GM19025 (cell line): Measurements from ENCODE around the gene PRR29.
"Not testable (repeated sequence)": the region's sequence is repeated elsewhere in the genome, so short reads cannot be mapped to it uniquely, and the experiment has no call there.

Experiments
- ATAC-seq: cut with Tn5 transposase; IDR thresholded peaks from one replicate; pipeline ENCODE4 v1.9.1; 2021; ENCODE audit warnings: mild to moderate bottlenecking, low read depth, moderate library complexity; ENCODE audit not compliant: unreplicated experiment

Gene PRR29

DNA sequence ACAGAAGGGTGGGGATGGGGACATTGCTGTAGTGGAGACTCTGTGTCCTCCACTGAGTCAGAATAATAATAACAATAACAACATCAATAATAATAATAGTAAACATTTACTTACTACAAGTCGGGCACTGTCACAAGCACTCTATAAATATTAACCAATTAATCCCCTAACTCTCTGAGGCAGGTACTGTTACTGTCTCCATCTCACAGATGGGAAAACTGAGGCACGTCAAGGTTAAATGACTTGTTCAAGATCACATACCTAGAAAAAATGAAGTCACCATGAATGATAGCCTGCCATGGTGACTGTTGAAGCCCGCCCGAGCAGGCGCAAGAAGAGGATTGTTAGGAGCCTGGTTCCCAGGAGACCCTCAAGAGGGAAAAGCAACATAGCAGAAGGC lies 10.2 kb downstream of the PRR29 start:
- ATAC-seq: no peak

DNA sequence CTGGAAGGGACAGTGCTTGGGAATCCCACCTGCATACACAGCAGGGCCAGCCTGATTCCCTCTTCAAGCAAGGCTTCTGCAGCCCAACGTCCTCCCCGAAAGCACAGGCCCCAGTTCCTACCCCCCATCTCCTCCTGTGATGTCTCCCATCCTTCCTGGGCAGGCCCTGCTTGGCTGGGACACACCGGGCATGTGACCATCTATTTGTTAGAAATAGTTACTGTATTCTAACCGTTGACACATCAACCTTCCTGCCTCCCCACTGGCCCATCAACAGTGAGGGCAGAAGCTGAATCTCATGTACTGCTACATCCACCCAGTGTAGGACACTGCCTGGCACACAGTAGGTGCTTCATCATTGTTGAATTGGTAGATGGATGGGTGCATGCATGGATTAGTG lies 10.7 kb downstream of the PRR29 start:
- ATAC-seq: no peak

DNA sequence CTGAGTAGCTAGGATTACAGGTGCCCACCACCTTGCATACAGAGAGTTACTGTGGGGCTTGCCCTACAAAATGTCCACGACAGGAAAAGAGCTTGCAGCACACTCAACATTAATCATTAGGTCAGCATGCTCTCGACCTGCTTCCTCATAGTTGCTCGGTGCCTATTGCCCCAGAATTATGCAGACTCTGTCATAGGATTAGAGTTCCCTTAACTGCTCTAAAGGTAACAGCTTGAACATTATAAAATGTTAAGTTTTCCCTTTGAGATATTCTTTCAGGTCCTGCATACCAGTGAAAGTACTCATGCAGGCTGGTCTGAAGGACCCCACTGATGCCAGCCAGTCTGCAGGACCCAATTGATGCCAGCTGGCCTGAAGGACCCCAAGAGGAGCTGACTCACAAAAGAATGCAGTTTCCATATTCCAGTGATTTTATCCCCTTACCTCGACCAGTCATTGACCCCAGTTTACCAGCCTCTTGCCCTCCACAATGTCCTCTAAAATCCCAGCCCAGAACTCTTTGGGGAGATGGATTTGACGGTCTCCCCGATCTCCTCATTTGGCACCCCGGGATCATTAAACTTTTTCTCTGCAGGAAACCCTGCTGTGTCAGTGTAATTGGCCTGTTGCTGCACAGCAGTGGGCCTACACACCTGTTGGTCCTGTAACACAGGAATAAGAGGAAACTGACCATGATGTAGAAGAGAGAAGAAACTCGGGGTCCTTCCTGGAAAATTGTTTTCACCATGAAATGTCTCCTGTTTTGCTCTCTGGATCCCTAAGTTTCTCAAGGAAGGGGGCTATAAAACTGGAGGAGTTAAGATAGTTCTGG lies 11.6 kb downstream of the PRR29 start:
- no peak for ATAC-seq

DNA sequence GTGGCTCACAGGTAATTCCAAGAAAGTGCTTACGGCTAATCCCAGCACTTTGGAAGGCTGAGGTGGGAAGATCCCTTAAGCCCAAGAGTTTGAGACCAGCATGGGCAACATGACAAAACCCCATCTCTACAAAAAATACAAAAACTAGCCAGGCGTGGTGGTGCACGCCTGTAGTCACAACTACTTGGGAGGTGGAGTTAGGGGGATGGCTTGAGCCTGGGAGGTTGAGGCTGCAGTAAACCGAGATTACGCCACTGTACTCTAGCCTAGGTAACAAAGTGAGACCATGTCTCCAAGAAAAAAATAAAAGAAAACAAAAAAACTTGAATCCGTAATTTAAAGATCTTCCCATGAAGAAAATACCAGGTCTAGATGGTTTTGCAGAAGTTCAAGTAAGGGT lies 17.3 kb downstream of the PRR29 start:
- ATAC-seq: no peak

DNA sequence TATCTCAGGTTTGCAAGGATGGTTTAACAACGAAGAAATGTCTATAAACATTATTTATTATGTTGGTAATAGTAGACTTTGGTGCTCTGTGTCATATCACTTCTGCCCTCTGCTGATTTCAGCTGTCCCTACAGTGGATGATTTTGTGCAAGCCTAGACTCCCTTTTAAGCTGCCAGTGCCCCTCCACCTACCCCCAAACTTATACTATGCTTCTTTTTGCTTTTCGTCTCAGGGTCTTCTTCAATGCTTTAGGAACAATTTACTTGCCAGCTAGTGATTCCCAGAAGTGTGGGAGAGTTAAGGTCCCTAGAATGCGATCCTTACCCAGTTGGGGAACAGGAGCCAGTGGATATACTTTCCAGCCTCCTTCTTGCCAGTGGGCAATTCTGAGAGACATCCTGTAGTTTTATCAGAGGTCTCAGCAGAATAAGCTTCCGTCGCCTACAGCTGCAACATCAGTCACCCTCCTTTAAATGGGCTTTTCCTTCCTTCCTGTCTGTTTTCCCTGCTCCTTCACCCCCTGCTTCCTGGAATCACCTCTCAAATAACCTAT lies 18.2 kb downstream of the PRR29 start:
- no peak for ATAC-seq

DNA sequence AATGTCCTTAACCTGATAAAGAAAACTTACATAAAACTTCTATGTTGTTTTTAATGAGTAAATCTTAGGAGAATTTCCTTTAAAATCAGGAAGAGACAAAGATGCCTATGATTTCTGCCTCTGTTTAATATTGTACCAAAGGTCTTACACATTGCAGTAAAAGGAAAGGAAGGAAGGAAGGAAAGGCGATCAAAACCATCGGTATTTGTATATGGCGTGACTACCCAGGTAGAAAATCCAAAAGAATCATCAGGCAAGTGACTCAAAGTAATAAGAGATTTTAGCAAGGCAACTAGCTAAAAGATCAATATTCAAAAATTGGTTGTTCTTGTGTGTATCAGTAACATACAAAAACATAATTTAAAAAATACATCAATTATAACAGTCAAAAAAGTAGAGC lies 18.8 kb downstream of the PRR29 start:
- ATAC-seq: no peak

DNA sequence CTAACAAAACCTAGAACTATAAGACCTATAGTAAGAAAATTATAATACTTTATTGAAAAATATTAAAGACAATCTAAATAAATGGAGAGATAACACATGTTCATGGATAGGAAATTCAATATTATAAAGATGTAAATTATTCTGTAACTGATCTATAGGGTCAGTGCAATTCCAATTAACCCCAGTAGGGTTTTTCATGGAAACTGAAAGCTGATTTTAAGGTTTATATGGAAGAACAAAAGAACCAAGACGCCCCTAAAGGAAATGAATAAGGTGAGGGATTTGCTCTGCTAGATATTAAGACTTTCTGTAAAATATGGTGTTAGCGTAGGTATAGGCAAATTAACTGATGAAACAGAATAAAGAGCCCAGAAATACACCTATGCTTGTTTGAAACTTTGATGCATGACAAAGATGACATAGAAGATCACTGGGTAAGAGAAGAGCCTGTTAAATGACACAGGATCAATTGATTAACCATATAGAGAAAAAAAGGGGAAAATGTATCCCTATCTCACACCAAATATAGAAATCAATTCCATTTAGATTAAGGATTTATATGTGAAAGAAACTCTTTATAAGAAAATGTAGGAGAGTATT lies 19.3 kb downstream of the PRR29 start:
- ATAC-seq: no peak

DNA sequence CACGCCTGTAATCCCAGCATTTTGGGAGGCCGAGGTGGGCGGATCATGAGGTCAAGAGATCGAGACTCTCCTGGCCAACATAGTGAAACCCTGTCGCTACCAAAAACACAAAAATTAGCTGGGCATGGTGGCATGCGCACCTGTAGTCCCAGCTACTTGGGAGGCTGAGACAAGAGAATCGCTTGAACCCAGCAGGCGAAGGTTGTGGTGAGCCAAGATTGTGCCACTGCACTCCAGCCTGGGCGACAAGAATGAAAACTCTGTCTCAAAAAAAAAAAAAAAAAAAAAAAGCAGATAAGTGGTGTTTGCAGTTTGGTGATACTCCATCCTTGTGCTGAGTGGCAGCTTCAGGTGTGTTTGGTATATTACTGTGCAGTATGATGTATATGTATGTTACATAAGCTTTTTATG lies 21.4 kb downstream of the PRR29 start:
- ATAC-seq: not testable (repeated sequence)

DNA sequence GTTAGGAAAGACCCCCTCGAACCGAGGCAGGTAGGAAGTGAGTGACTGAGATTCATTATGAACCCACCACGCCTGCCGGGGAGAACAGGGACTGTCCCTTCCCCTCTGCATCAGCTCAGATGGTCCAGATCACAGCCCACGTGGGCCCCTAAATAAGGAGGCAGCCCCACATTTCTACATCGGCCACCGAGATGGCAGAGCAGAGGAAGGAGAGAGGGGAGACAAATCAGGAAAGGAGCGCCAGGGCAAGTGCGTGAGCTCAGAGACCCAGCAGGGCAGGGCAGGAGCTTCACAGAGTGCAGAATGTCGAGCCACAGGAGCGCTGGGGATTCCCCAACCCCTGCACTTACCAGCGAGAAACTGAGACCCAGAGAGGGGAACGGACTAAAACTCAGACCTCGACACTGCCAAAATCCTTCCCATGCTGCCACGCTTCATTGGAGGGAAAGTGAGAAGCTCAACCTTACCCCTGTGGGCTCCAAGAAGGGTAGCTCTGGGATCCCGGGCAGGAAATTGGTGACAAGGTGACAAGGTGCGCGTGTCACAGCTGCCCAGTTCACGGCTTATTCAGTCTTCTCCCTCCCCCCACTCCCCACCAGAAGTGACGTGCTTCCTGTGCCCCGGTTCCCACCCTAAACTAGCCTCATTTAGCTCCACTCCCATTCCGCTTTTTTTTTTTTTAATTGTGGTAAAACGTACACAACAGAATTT lies 22.1 kb downstream of the PRR29 start, which contains the start of gene ICAM2:
TSS of gene ICAM2 (minus strand) at position 578 of the 711 bp plus-strand sequence. CDS start 13,942 bp downstream, outside the sequence.
- ATAC-seq: peak; percentile 69

DNA sequence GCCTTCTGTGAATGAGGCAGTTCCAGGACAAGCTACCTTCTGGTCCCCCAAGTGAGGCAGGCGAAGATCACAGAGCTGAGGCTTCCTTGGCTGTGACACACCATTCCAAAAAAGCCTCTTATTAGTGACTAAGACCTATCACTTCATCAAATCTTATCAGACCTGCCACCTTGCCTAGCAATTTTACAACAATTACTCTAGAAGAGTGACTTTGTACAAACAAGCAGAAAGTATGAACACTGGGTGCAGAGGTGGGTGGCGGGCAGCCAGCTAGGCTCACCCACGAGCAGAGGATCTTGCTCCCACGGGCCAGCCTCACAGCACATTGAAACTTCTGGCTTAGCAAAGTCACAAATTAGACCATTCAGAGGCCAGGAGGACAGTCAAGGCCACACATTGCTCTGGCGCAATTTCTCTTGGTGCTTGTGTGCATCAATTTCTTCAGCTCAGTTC lies 24.5 kb downstream of the PRR29 start:
- no peak for ATAC-seq

DNA sequence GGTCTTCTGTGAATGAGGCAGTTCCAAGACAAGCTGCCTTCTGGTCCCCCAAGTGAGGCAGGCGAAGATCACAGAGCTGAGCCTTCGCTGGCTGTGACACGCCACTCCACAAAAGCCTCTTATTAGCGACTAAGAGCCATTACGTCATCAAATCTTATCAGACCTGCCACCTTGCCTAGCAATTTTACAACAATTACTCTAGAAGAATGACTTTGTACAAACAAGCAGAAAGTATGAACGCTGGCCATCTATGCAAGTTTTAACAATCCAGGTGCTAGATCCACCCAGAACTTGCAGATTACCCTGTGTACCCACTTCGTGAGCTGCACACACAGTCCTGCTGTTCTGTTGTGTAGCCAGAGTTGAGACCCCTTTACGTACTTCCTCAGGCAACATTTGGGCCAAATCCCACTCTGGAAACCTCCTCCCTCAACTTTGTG lies 26.1 kb downstream of the PRR29 start:
- no peak for ATAC-seq

DNA sequence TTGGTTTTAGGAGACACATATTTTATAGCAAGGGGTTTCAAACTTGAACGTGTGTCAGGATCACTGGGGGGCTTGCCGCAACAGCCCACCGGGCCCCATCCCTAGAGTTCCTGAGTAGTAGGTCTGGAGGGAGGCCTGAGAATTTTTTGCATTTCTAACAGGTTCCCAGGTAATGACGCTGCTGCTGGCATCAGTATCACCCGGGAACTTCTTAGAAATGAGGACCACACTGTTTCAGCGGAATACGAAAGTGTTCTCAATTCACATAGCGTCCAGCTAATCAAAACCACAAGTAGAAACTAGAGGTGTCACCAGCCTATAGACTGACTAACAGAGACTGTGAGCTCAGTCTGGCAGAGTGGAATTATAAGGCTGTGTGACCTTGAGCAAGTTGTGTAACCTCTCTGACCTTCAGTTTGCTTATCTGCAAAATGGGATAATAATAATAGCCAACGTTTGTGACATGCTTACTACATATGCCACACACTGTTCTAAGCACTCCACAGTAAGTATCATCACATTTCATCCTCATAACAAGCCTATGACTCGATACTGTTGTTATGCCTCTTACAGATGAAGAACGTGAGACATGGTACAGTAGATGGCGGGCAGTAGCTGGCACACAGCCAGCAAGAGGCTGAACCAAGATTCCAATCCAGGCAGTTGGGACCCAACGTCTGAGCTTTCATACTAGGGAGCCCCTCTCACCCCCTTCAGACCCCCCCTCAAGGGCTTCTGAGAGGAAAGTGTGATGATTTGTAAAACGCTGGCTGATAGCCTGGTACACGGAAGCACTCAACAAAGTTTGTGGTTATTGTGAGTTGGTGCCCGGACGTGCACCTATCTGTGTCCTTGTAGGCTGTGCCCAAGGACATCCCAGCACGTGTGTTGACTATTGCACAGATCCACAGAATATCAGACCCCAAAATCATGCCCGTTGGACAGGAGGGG lies 26.9 kb downstream of the PRR29 start:
- ATAC-seq: no peak

DNA sequence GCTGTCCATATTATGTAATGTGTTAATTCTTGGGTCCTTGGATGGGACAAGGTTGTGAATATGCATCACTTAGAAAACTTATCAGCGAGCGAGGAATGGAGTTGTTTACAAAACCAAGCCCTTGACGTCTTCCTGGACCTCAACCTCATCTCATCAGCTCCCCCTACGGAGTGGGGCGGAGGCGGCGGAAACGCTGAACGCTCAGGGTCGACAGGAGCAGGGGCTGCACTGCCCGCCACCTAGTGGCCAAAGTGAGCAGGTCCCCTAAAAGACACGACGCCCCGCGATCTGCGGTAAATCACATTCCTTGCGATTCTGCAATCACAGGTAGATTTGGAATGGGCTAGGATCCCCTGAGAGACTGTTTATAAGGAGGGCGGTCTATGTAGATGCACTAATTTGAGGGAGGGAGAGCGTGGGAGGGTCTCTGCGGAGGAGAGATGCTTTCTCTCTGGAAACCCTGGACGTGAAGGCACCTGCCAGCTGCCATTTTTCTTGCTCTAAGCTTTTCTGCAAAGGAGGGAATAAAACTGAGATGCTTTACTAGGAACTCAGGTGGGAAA lies 27.7 kb downstream of the PRR29 start:
- ATAC-seq: no peak

DNA sequence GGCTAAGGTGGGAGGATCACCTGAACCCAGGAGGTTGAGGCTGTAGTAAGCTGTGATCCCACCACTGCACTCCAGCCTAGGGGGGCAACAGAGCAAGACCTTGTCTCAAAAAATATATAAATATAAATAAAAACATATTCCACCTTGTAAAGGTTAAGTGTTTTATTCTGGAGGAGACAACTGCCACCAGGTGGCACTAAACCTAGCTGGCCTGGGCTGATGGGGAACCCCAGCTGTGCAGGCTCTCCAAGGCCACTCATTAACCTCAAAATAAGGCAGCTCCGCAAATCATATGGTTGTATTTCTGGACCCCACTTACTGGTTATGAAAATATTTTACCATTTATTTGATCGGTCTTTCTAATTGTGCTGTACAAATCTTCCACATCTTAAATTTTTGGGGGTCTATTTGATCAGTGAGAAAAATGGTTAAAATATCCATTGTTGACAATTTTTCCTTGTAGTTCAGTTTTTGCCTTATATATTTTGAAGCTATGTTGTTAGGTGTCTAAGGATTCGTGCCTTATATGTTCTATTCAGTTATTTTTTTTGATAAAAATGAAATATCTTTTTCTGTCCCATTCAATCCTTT lies 30.8 kb downstream of the PRR29 start:
- ATAC-seq: no peak

DNA sequence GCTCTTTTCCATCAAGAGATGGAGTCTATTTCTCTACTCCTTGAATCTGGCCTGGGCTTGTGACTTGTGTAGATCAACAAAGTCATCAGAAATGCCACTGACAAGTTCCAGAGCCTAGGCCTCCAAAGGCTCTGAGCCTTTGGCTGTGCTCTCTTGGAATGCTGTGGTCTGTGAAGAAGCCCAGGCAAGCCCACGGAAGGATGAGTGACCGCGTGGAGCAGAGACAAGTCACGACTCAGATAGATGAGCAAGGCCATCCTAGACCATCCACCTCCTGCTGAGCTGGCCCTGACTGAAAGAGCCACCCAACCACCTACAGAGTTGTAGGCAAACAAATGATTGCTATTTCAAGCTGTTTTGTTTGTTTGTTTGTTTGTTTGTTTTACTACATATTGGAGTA lies 33.9 kb downstream of the PRR29 start:
- ATAC-seq: no peak

DNA sequence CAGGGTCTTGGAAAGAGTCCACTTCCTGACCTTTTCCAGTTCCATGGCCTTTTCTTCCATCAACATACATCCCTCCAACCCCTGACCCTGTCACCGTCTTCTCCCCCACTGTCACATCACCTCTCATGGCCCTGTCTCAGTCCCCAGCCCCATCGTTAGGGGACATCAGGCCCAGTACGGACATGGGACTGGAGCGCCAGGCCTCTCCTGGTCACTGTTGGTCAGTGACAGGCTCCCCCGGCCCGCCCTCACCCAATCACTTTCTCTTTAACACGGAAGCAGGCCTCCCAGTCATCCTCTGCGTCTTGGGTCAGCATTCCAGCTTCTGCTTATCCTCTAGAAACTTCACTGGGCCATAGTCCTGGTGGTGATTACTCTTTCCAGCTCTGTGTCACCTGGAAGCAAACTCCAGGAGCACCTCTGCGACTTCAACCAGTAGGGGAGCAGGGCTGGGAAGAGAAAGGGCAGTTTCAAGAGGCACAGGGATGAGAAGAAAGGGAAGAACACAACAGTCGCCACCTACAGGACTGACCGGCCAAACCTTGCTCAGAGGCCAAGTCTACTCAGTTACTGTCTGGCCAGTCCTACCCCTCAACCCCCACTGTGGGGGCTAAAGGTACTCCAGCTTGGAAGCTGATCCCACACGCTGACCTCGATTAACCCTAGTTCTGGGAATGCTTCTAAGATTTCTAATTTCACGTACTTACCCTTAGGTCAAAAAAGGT lies 38.2 kb downstream of the PRR29 start:
- no peak for ATAC-seq

DNA sequence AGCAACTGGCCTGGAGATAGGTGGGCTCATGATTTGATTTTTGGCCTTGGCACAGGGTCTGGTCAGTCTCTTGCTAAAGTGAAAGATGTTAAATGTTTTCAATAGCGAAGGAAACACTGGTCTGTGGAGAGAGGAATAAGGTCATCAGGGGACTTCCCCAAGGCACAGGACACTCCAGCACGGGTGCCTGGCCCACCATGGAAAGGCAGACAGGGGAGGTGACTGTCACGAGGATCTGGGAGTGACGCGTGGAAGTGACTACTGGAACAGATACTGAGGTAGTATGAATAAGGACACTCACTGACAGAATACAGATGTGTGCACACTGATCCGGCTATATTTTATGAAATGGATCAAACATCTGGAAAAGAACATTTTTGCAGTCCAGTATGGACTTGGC lies 39.0 kb downstream of the PRR29 start:
- ATAC-seq: no peak

DNA sequence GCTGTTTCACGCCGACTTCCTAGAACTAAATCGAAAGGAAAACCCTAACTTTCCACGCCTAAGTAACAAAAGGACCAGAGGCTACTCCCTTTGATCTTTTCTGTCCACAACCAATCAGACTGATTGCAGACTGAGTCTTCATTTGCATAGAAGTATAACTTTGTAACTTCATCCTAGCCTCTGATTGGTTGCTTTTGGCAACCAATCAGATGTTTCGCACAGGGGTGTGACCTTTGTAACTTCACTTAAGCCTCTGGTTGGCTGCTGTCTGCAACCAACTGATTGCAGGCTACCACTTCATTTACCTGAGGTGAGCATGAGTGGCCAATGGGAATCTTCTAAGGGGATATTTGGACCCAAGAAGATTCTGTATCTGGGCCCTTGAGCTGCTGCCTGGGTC lies 39.7 kb downstream of the PRR29 start:
- no peak for ATAC-seq
